NCI-H1092 (cell line): ENCODE data around the gene ANKRD55.
"Not testable (repeated sequence)": the region's sequence is repeated elsewhere in the genome, so short reads cannot be mapped to it uniquely, and the experiment has no call there.

Source experiments
- DNase-seq: peaks from one replicate; lab custom pipeline; 2025; lab: John Stamatoyannopoulos, UW

Gene ANKRD55

DNA sequence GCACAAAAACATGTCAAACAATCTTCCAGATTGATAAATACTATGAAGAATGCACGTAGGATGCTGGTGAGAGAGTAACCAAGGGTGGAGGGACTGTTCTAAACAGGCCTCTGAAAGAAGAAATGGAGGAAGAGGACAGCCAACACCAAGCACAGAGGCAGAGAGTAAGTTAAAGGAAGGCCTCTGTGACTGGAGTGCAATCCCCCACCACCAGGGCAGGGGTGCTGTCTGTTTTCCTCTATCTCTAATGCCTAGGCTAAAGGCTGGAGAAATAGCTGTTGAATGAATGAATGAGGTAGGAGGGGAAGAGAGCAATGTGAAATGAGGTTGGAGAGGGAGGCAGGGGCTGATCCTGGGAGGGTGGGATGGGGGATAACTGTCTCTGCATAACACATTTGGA lies 88.9 kb downstream of the ANKRD55 start:
- no peak for DNase-seq

DNA sequence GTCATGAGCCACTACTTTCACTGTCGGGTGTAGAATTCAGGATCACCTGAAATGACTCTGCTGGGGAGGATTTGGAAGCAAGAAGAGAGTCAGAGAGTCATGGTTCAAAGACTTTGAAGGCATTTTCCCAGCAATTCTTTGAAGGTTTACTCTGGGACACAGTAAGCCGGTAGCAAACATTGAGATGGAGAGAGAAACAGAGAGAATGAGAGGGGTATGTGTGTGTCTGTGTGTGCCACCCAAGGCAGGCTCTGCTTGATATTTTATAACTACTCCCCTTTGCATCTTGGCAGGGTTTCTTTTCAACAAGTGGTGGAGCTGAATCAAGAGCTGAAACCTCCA lies 89.8 kb downstream of the ANKRD55 start:
- DNase-seq: no peak

DNA sequence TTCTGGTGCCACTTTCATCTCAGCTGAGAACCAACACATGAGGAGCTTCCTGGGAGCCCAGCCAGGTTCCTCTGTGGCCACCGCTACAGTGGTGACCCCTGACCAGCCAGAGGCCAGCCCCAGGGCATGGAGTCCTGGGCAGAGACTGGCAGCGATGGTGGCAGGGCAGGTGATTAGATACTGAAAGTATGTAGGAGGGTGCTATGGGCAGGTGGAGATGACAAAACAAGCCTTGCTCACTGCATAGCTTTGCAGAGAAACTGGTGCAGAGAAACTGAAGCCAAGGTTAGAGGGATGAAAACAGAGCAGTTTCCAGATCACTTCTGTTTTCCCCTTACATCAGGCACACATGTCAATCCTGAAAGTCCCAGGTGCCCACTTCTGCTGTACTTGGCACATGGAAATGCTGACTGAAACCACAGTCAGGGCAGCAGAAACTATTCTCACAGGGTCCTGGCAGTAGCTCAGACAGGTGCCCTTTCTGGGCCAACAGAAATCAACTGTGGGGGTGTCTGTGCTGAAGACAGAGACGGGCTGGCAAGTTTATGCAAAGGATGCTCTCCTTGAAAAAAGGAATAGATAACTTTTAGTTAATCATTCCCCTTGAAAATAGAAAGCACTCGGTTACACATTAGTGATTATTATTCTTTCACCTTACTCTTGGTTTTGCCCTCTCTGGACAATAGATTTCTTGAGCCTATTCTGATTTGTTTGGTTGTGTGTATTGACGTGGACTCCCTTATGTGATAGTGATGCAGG lies 90.3 kb downstream of the ANKRD55 start:
- no peak for DNase-seq

DNA sequence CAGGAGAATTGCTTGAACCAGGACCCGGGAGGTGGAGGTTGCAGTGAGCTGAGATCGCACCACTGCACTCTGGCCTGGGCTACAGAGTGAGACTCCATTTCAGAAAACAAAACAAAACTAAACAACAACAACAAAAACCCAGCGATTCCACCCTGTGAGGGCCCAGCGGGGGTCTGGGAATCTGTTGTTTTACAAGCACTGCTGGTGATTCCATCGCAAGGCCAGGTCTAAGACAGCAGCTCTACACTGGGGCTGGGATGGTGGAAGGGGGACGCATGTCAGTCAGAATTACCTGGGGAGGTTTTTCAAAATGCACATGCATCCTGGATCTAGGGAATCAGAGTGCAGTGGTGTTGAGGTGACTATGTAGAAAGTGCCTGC lies 90.9 kb downstream of the ANKRD55 start:
- DNase-seq: no peak

DNA sequence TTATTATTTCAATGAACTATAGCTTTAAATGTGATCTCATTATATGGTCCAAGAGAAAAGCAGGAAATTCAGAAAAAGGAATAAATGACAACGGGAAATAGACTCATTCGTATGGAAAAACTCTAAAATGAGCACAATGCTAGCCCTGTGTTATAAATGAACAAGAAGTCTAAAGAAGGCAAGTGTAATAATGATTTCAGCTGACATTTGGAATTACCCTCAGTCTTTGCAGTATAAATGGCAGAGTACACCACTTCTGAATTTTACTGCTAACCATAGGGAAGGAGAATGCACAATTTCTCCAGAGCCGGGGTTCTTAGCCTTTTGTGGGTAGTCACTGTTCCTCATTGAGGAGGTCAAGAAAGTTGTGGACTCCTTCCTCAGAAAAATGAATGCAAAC lies 93.1 kb downstream of the ANKRD55 start:
- DNase-seq: no peak

DNA sequence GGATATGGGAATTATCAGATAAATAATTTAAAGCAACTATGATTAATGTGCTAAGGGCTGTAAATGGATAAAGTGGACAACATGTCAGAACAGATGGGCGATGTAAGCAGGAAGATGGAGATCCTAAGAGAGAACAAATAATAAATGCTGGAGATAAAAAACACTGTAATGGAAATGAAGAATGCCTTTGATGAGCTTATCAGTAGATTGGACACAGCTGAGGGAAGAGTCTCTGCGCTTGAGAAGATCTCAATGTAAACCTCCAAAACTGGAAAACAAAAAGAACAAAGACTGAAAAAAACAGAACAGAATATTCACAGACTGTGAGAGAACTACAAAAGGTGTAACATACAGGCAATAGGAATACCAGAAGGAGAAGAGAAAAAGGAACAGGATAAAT lies 102.5 kb downstream of the ANKRD55 start:
- DNase-seq: no peak

DNA sequence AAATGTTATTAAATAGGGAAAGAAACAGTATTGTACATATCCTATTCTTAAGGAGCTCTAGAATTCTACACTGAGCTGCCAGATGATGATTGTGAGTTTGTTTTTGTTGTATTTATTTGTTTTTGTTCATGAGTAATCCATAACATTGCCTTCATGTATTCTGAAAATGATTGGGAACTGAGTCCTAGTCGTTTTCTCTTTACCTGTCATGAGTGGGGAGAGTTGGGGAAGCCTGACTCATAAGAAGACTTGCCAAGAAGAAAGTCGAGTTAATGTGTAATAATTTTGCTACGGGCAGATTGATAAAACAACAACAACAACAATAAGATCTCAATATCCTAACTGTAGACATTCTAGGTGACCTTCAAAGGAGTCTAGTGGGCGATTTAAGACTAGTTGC lies 103.8 kb downstream of the ANKRD55 start:
- DNase-seq: no peak

DNA sequence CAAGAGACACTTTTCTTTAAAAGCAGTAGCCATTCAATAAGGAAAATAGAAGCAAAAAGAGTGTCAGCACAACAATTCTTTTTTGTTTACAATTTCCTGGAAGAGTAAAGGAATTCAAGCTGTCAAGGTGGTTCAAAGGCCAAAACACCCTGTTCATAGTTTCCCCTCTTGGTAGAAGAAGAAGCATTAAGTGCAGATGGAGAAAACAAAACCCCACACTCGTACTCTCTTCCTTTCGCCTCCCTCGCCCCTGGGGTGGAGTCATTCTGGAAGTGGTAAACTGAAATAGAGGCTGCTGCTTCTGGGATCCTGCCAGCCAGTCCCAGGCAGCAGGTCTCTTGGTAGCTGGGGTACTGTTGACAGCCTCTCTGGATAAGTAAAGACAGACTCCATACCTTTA lies 105.0 kb downstream of the ANKRD55 start:
- no peak for DNase-seq

DNA sequence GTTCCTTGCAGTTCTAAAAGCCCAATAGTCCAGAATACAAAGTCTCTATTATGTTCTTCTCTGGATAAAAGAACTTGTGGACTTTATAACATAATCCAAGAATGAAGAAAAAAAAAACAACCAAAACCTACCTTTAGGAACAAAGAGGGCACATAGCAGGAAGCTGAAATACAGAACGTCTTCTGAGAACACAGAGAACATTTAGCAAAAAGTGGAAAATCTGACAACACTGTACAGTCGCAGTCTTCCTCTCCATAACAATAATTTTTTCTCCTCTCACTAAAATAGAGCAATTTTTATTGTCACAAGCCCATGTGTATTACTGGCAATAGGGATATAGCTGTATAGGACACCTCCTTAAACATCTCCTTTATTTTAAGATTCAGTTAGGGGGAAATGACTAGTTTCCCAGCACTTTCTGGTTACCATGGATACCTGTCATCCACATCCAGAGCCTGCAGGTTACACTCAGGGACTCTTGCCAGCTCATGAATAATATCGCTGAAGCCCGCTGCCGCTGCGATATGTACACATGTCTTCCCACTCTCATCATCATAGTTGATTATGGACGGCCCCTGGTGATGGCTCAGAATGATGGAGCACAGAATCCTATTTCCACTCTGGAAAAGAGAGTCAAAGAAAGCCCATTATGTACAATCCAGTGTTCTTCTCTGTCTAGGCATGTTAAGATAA lies 106.5 kb downstream of the ANKRD55 start:
- DNase-seq: peak; percentile 0

DNA sequence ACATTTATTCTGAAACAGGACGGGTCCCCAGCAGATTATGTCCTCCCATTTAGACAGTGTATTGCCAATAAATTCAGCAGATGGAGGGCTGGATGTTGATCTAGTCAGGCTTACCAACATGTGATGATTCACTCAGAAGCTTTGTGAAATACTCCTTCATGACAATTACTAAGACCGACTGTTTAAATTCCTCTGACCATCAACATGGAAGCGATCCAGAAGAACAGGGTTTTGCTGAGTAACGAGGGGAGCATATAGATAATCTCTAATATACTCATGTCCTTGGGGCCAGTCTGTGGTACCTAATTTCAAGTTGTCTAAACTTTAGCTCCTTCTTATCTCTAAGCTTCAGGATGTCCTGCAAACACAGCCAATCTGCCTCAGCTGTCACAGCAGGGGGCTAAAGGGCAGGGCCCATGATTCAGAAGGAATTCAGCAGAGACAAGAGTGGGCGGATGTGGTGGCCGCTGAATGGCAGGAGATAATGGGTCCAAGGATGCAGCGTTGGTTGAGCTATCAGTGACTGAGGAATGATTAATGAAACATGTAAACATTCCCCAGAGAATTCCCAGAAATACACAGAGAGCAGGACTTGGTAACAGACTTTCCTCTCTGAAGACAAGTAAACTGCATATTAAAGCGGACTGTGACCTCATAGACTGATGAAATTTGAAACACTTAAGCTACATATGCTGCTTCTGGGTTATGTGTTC lies 109.4 kb downstream of the ANKRD55 start:
- DNase-seq: no peak

DNA sequence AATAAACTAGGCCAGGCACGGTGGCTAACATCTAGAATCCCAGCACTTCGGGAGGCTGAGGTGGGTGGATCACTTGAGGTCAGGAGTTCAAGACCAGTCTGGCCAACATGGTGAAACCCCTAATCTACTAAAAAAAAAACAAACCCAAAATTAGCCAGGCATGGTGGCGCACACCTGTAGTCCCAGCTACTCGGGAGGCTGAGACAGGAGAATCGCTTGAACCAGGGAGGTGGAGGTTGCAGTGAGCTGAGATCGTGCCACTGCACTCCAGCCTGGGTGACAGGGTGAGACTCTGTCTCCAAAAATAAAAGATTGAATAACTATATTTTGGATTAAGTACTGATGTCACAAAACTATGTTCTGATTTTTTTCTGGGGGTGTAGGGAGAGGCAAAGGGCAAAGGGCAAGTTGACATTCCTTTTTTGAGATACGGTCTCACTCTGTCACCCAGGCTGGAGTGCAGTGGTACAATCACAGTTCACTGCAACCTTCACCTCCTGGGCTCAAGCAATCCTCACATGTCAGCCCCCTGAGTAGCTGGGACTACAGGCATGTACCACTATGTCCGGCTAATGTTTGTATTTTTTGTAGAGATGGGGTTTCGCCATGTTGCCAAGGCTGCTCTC lies 110.7 kb downstream of the ANKRD55 start:
- not testable (repeated sequence) for DNase-seq

DNA sequence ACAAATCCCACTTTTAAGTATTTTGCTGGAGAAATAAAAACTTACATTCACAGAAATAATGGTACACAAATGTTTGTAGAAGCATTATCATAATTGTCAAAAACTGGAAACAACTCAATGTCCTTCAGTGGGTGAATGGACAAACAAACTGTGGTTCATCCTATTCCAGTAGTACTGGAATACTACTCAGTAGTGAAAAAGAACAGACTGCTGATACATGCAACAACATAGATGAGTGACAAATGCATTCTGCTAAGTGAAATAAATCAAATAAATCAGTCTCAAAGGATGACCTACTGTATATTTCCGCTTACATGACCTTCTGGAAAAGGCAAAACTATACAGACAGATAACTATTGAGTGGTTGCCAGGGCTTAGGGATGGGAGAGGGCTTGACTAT lies 114.1 kb downstream of the ANKRD55 start:
- DNase-seq: no peak

DNA sequence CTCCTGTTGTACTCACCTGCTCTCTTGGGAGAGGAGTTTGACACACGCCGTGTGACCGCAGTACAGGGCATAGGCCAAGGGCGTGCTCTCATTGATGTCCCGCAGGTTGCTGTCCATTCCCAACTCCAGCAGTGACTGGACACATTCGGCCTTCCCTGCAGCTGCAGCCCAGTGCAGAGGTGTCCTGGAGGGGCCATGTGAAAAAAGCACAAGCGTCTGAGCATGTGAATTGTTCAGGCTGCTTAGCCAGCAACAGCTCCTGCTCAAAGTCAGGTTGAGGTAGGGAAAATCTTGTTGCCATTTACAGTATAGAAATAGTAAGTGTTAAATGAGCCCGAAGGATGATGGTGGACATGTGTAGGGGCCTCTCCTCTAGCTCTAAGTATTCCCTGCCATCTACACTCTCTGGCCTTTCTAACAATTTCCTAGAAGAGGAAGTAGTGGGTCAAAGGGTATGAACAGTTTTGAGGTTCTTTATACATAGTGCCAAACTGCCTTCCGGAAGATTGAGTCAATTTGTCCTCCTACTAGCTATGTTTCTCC lies 116.5 kb downstream of the ANKRD55 start:
- no peak for DNase-seq

DNA sequence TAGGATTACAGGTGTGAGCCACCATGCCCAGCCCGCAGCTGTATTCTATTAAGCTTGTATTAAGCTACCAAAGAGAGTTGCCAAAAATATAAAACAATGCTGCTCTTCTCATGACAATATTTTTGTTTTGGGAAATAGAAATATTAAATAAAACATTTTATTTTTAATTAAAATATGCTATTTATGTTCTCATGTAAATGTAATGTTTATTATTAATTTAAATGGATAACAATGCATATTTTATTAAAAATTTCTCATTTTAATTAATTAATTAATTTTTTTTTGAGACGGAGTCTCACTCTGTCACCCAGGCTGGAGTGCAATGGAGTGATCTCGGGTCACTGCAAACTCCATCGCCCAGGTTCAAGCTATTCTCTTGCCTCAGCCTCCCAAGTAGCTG lies 117.5 kb downstream of the ANKRD55 start:
- no peak for DNase-seq

DNA sequence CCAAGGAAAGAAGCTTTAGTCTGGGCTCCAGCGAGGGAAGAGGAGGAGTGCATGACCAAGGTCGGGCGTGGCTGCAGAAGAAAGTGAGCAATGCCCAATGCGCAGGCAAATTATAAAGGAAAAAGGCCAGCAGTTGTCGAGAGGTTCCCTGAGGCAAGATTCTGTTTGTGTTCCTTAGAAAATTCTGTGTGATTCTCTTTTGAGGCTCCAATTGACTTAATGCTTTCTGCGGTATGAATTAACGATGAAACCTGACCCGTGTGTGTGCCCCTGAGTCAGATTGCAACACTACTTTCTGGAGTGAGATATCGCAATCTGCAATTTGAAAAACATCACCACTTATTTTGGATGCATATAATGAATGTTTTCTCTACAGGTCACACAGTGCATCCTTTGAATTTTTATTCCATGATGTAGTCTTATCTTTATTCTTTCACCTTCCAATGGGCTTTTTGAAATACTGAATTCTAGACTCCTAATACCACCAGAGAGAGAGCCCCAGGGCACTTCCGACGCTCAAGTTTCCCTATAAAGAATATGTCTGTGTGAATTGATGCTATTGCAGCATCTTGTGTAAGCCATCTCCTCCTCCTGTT lies 120.5 kb downstream of the ANKRD55 start:
- DNase-seq: no peak

DNA sequence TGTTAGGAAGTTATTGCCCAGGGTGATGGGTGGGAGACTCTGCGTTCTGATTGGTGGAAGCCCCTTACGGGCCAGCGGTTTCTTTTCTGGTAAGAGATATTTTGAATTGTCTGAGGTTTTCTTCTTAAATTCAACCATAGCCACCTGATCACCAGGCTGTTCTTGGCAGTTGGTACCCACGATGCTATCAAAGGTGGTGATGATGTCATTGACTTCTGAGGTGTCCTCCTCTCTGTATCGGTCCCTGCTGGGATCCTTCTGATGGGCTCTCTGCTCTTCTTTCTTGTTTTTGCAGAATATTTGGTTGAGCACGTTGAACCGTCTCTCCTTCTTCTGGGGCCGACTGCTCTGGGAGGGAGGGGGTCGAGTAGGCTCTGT lies 121.7 kb downstream of the ANKRD55 start:
- DNase-seq: no peak

DNA sequence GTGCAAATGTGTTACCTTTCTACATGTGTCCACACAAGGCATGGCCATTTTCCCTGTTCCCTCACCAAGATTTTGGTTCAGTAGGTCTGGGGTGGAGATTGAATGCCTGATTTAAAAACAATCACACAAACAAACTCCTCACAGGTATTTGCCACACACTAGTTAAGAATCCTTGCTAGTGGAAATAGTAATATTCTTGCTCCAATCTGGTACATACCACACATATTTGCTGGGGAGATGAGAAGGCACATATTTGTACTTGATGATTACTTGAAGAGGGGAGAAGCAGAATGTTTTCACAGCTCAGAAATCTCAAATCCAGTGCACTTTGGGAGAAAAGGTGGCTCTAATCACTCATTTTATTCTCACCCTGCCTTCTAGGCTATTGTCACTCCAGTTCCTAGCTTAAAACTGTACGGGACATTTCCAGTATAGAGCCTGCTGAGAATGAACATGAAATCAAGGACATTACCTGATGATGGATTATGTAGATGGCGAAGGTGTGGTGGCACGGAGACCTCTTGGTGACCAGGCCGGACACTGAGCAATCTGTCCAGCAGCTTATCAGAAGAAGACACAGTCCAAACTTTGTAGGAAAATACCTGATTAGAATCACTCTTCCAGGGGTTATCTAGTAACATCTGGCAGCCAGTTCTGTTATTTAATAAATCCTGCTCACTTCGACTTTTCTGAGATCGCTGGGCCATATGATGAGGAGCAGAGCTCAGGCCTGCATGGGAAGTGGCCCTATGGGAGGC lies 122.3 kb downstream of the ANKRD55 start:
- no peak for DNase-seq

DNA sequence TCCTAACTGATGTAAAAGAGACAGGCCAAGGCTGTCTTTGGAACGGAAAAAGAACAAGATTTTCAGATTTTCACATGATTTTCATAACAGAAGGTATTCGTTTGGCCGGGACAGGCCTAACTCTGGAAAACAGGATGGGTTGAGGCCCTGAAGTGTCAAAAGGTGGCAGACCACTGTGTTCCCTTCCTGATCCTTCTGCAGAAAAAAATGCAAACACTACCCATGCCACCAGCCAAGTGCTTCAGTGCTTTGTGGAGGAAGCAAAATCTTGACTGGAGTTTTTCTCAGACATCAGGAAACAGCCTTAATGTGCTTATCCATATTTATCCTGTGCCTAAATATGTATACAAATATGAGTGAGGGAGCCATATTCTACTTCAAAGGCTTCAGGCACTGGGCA lies 124.9 kb downstream of the ANKRD55 start:
- DNase-seq: no peak

DNA sequence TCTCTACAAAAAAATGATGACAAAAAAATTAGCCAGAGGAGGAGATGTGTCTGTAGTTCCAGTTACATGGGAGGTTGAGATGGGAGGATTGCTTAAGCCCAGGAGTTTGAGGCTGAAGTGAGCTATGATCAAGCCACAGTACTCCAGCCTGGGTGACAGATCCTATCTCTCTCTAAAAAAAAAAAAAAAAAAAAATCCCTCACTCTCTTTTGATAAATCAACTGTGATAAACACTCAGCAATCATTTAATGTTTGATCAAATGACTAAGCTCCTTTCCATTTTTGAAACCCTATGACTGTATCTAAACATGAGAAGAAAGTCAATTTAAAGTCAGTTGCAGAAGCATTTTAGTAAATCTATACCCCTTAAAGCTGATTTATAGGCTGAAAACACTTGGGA lies 126.3 kb downstream of the ANKRD55 start:
- DNase-seq: no peak

DNA sequence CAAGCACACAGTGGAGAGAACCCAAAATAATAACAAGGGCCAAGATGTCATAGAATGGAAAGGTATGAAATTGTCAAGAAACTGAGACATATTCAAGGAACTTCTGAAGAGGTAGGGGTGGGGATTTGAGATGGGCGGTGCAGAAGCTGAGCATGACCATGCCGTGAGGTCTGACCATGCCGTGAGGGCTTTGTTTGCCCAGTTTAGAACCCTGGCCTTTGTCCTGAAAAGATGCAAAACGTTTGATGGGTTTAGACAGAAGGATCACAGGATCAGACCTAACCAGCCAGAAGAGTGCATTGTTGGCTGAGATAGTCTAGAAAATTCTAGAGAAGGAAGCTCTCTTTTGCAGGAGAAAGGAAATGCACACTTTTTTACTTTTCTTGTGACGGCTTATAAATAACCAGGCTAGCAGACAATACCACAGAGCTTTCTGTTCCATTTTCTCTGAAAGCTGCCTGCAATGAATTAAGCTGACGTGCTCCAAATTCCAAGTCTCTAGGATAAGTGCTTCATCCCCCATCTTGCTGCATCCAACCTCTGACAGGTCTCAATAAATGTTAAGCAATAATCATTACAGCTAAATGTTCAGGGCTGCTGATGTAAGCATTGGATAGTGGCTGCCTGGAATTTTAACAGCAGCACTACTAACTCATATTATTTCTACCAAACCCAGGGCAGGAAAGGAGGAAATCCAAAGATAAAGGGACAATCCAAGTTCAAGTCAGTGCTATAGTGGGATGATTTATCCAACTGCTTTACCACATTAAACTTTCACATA lies 127.4 kb downstream of the ANKRD55 start:
- no peak for DNase-seq

DNA sequence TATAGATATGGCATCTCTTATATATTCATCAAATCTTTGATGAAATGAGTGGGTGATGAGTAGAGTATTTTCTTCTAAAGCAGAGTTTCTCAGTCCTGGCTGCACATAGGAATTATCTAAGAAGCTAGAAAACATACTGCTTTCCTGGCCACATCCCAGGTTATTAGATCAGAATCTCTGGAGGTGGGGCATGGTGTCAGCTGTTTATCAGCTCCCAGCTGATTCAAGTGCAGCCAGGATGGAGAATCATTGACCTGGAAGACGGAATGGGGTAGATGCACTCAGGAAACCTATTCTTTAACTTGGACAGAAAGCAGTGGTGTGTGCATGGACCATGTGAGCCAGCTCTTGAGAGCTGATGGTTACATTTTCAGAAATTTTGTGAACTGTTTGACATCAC lies 130.2 kb downstream of the ANKRD55 start:
- no peak for DNase-seq
